Measurements from ENCODE around the gene ANKRD44.
A peak's percentile ranks its signal among the peaks of the same experiment; 100 is the strongest.
"Not testable (repeated sequence)": the region's sequence is repeated elsewhere in the genome, so short reads cannot be mapped to it uniquely, and the experiment has no call there.

ANKRD44 gene

DNA sequence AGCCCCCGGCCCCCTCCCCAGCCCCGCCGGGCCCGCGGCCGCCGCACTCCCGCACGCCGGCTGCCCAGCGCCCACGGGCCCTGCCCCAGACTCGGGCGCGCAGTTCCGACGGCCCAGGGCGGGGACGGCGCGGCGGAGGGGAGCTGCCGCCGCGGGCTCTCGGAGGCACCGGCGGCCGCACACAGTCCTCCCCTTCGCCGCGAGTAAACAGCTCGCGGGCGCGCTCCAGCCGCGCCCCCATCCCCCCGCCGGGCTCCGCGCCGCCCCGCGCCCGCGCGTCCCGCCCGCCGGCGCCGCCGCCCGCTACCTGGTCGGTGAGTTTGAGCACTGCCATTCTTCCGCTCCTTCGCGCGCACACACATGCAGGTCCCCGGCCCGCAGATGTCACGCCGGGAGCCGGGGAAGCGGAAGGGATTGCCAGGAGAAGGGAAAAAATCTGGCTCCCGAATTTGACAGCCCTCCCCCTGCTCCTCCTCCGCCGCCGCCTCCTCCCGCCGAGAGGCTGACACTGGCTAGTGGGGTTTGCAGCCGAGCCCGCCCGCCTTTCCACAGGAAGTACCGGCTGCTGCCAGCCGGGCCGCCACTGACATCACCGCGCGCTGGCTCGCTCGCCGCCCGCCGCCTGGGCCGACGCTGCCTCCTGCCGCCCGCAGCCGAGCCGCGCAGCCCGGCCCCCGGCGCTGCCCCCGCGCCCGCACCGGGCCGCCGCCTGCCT, at the start of gene ANKRD44:
TSS of gene ANKRD44 (minus strand) at position 510 of the 715 bp plus-strand sequence. CDS start at position 334, 176 bp downstream.
- DNase-seq (ENCODE audit: low read depth, low spot score): peak; percentile 95

DNA sequence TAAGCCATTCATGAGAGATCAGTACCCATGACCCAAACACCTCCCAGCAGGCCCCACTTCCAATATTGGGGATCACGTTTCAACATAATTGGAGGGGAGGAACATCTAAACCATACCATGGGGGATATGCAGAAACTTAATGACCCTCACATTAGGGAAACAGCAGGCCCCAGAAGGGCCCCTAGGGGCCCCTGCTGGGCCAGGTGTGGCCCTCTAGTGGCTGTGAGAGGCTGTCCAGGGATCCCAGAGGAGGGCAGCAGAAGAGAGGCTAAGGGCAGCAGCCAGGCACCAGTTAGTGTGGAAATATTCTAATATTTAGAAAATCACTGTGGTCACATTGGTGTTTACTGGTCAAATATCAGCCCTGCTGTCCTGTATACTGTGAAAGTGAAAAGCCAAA, 49.3 kb upstream of the ANKRD44 start:
- DNase-seq (ENCODE audit: low read depth, low spot score): no peak

DNA sequence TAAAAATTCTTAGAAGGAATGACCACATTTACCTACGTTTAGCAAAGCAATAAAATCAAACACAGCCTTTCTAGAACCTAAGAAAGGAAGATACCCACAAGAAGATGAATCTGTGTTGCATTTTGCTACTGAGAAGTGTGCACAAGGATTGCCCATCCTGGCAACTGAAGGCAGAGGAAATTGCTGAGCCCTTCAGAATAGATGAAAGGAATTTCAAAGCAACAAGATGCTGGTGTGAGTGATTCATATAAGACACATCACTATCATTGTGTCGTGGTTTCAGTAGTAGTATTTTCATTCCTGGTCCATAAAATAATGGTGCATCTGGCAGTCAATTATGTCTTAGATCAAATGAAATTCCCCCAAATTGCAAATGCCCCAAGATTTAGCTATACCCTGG, 48.4 kb upstream of the ANKRD44 start:
- DNase-seq (ENCODE audit: low read depth, low spot score): no peak

GRCh38 chr2:197357986-197358385, 47.4 kb upstream of the ANKRD44 start:
- no peak for DNase-seq (ENCODE audit: low read depth, low spot score)

- no peak for DNase-seq (ENCODE audit: low read depth, low spot score)
Measured at GRCh38 chr2:197356136-197356535, 45.6 kb upstream of the ANKRD44 start.

DNA sequence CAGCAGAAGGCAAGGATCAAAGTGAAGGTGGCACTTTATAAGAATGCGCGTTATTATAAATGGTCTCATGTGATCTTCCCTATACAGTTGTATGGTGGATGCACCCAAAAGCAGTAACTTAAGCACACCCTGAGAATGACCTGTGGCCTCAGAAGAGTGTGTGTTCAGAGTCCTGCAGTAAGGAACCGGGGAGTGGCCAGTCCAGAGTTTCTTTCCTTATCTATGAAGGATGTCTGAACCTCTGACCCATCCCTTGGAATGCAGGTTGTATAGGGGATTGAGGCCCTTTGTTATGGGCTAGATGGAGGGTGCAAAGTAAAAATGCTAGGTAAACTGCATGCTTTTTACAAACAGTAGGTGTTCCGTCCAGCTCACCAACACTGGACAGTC, 43.6 kb upstream of the ANKRD44 start:
- DNase-seq (ENCODE audit: low read depth, low spot score): no peak

GRCh38 chr2:197353393-197354168, 43.0 kb upstream of the ANKRD44 start:
- DNase-seq (ENCODE audit: low read depth, low spot score): no peak

- no peak for DNase-seq (ENCODE audit: low read depth, low spot score)
Measured at GRCh38 chr2:197349699-197350098, 39.1 kb upstream of the ANKRD44 start.

DNA sequence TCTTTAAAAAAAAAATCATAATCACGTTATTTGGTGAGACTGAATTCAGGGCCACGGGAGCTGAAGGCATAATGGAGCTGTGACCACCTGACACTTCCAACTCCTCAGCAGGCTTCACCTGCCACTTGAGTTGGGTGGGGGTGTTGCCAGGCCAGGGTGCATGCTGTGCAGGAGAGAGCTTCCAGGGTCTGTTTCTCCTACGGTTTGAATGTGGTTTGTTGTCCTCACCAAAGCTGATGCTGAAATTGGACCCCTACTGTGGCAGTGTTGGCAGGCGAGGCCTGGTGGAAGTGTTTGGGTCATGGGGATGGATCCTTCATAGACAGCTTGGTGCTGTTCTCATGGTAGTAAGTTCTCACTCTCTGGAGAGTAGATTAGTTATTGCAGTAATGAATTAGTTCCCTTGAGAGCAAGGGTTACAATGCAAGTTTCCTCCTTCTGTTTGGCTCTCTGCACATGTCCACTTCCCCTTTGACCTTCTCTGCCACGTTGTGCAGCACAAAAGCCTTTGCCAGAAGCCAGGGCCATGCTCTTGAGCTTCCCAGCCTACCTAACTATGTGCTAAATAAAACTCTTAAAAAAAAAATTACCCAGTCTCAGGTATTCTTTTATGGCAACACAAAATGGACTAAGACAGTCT, 38.3 kb upstream of the ANKRD44 start:
- no peak for DNase-seq (ENCODE audit: low read depth, low spot score)

DNA sequence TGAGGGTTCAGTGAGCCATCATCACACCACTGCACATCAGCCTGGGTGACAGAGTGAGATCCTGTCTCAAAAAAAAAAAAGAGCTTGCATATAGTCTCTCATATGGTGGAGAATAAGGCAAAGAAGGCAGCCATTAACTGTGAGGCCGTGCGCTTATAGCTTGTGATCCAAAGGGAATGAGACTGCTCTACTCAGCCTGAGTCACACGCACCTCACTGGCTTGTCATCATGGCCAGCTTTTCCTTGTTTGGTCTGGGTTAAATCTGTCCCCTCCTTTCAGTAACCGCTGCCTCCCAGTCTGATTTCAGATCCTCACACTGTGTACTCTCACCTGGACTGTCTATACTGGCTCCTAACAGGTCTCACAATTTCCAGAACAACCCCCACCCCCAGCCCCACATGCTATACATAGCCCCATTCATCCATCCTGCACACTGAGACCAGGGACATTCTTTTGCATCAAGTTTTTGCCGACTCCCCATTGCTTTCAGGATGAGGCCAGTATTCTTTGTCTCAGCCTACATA, 35.3 kb upstream of the ANKRD44 start:
- DNase-seq (ENCODE audit: low read depth, low spot score): no peak

DNA sequence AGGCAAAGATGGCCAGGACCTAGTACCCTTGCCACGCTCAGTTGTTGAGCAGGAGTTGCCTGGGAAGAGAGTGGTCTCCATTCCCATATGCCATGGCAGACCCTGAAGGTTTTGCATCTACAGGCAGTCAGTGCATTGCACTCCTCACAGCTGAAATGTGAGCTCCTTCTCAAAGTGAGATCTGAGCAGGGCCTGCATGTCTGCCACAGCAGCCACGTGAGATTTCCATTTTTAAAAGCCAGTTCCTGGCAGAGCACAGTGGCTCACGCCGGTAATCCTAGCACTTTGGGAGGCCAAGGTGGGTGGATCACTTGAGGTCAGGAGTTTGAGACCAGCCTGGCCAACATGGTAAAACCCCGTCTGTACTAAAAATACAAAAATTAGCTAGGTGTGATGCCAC, 33.4 kb upstream of the ANKRD44 start:
- DNase-seq (ENCODE audit: low read depth, low spot score): not testable (repeated sequence)

DNA sequence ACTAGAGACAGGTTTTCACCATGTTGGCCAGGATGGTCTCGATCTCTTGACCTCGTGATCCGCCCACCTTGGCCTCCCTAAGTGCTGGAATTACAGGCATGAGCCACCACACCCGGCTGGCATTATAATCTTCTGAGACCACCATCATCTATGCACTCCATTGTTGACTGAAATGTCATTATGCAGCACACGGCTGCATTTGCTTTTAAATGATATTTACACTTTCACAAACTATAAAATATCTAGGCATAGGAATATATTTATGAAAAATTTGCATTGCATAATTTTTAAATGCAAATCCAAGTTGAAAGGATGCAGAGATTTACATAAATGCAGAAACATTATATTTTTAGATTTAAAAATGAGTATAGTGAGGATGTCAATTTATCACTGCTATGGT, 30.0 kb upstream of the ANKRD44 start:
- DNase-seq (ENCODE audit: low read depth, low spot score): no peak

DNA sequence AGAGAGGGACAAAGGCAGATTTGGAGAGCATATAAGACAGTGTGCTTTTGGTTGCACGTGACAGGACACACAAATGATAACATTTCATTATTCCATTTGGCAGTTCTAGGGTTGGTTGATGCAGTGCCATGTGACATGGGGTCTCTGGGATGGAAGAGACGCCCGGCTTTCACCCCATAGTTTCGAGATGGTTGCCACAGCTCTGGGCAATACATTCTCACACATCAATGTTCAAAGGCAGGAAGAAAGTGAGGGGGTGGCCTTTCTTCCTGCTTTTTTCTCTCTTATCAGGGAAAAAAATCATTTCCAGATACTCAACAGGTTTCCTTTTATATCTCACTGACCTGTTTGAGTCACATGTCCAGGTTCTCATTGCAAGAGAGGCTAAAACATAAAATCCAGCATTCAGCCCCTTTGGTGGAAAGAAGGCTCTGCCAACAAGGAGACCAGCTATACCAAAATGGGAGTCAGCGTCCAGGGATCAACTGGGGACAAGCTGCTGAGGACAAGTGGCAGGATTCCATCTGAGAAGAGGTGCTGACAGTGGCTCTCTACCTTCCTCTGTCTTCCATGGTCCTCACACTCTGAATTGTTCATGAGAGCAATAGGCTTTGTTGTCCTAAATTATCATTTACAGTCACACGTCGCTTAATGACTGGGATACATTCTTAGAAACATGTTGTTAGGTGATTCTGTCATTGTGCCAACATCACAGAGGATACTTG, 29.1 kb upstream of the ANKRD44 start:
- no peak for DNase-seq (ENCODE audit: low read depth, low spot score)

- DNase-seq (ENCODE audit: low read depth, low spot score): no peak
Measured at GRCh38 chr2:197339016-197339415, 28.4 kb upstream of the ANKRD44 start.

DNA sequence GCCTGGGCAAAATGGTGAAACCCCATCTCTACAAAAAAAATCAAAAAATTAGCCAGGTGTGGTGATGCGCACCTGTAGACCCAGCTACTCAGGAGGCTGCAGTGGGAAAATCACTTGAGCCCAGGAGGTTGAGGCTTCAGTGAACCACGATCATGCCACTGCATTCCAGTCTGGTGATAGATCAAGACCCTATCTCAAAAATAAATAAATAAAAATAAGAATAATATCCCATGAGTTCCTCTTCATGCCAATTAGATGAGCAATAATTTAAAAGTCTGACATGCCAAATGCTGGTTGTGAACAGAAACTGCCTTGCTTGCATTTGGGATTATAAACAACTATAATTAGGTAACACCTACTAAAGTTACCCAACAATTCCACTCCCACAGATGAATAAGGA, 22.1 kb upstream of the ANKRD44 start:
- DNase-seq (ENCODE audit: low read depth, low spot score): no peak

DNA sequence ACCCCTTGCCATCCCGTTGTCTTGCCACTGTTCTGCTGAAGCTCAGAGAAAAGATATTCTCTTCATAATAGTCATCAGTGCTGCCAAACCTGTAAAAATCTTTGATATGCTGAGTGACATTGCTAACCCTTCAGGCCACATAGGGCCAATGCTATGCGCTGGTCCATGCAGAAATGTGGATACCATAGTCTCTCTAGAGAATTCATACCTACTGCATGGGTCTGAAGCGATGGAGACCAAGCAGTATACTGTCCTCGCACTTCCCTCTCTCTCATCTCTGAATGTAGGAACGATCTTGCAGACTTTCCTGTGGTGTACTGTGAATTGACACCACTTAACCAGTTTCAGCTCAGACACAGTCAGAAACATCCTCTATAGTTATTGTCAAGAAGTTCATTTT, 17.9 kb upstream of the ANKRD44 start:
- DNase-seq (ENCODE audit: low read depth, low spot score): no peak

- no peak for DNase-seq (ENCODE audit: low read depth, low spot score)
Measured at GRCh38 chr2:197327472-197328098, 17.0 kb upstream of the ANKRD44 start.

GRCh38 chr2:197327073-197327471, 16.5 kb upstream of the ANKRD44 start:
- DNase-seq (ENCODE audit: low read depth, low spot score): no peak

DNA sequence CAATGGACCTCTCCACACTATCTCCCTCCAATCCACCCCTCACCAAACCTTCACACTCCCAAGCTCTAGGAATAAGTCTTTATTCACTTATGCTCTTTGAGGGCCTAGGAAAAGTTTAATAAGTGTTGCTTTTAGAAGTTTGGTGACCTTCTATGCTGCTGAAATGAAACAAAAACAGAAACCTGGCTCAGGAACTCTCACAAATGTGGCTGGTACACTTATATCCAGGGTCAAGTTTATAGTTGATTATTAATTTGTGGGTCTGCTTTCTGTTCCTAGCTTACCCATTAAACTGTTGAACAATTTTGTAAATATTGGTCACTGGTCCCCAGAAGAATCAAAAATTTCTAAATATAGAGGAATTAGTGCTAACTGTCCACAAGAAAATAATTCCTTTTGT, 14.2 kb upstream of the ANKRD44 start:
- DNase-seq (ENCODE audit: low read depth, low spot score): no peak

DNA sequence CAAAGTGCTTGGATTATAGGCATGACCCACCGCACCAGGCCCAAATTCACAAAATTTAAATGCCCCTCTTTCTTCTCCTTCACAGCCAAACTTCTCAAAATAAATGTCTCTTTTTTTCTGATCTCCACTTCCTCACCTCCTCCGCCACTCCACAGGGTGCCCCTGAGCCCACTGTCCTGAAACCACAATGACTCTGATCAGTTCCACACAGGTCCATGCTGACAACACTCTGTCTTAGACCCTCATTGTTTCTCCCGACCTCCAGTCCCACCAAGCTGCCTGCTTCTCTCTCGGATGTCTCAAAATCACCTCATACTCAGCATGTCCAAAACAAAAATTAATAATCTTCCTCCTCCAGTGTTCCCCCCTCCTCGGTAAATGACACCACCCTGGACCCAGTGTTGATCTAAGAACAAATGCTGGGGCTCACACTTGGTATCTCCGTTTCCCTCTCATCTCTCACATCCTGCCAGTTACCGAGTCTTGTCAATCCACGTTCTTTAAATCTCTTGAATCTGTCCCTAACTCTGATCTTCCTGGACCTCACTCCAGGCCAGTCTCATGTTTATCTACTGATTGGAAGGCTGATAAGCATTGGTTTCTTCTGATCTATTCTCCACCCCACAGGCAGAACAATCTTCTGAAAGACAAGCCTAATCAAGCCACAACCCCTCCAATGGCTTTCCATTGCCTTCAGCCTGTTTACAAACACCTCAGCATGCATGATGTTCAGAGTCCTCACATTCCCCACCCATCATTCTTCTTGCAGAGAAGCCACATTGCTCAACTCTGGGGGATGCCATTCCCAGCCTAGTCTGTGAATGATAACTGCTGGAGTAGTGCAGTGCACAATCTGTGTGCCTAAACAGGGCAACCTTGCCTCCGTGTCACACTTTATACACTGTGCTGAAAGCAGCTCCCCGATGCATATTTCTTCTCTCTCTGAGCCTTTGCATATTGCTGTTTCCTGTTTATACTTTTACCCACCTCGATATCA, 12.4 kb upstream of the ANKRD44 start:
- no peak for DNase-seq (ENCODE audit: low read depth, low spot score)
